OCI-LY1 (cell line): ENCODE data around the gene UTS2B.
A peak's percentile ranks its signal among the peaks of the same experiment; 100 is the strongest.

Source experiments
- H2AFZ ChIP-seq: fragments of 200-600 bp; sonication (generic), shearing (Covaris generic); 2 replicates; pipeline ENCODE4 v1.6.0; 2014; ENCODE audit warnings: antibody characterized with exemption, mild to moderate bottlenecking, low read length
- H3F3A ChIP-seq: fragments of 200-600 bp; sonication (generic), shearing (Covaris generic); 2 replicates; pipeline ENCODE4 v1.6.0; 2014; ENCODE audit warnings: mild to moderate bottlenecking, antibody characterized with exemption, low read length, moderate library complexity; ENCODE audit not compliant: insufficient read depth
- H3K27ac ChIP-seq: fragments of 200-600 bp; sonication (generic); 2 replicates; pipeline ENCODE4 v1.5.1; 2014; ENCODE audit warnings: low read length, mixed run types, mild to moderate bottlenecking, low read depth; ENCODE audit not compliant: poor library complexity, severe bottlenecking
- H3K27me3 ChIP-seq: fragments of 200-600 bp; sonication (generic); 2 replicates; pipeline ENCODE4 v1.6.0; 2014; ENCODE audit warnings: antibody characterized with exemption, mild to moderate bottlenecking, low read length, moderate library complexity; ENCODE audit not compliant: insufficient read depth
- H3K36me3 ChIP-seq: fragments of 200-600 bp; sonication (generic); 2 replicates; pipeline ENCODE4 v1.6.1; 2014; ENCODE audit warnings: mild to moderate bottlenecking, antibody characterized with exemption, low read length, moderate library complexity, mixed read lengths; ENCODE audit not compliant: insufficient read depth
- H3K4me1 ChIP-seq: fragments of 200-600 bp; sonication (generic); 2 replicates; pipeline ENCODE4 v1.5.1; 2014; ENCODE audit warnings: mild to moderate bottlenecking, low read length, moderate library complexity; ENCODE audit not compliant: insufficient read depth, severe bottlenecking
- H3K4me2 ChIP-seq: fragments of 200-600 bp; sonication (generic), shearing (Covaris generic); 2 replicates; pipeline ENCODE4 v1.6.1; 2014; ENCODE audit warnings: low read length
- H3K4me3 ChIP-seq: fragments of 200-600 bp; sonication (generic); 2 replicates; pipeline ENCODE4 v1.5.1; 2014; ENCODE audit warnings: low read length, low read depth, mild to moderate bottlenecking, mixed read lengths; ENCODE audit not compliant: poor library complexity, severe bottlenecking
- H3K79me2 ChIP-seq: fragments of 200-600 bp; shearing (Covaris generic); 2 replicates; pipeline ENCODE4 v1.6.1; 2016; ENCODE audit warnings: mixed run types, low read length, mixed read lengths; ENCODE audit not compliant: insufficient read depth
- H3K9ac ChIP-seq: fragments of 200-600 bp; sonication (generic), shearing (Covaris generic); 2 replicates; pipeline ENCODE4 v1.6.1; 2014; ENCODE audit warnings: mild to moderate bottlenecking, low read length, mixed read lengths
- H3K9me2 ChIP-seq: fragments of 200-600 bp; sonication (generic), shearing (Covaris generic); 2 replicates; pipeline ENCODE4 v1.6.1; 2014; ENCODE audit warnings: low read depth, mild to moderate bottlenecking, low read length, mixed read lengths
- H3K9me3 ChIP-seq: fragments of 200-600 bp; shearing (Covaris generic); 2 replicates; pipeline ENCODE4 v1.6.1; 2014; ENCODE audit warnings: low read length, mixed read lengths
- H4K20me1 ChIP-seq: fragments of 200-600 bp; sonication (generic), shearing (Covaris generic); 2 replicates; pipeline ENCODE4 v1.6.0; 2016; ENCODE audit warnings: mild to moderate bottlenecking, low read length; ENCODE audit not compliant: insufficient read depth
- EZH2 ChIP-seq: fragments of 200-600 bp; sonication (generic), shearing (Covaris generic); IDR thresholded peaks from 2 replicates; pipeline ENCODE4 v1.8.0; 2017; ENCODE audit warnings: borderline replicate concordance, mixed run types, mild to moderate bottlenecking, antibody characterized with exemption, low read length, moderate library complexity, mixed read lengths
- TF ChIP-seq, protein P1 (sequence below): fragments of 200-600 bp; sonication (generic), shearing (Covaris generic); IDR thresholded peaks from 2 replicates; pipeline ENCODE4 v1.5.1; 2017; ENCODE audit warnings: mild to moderate bottlenecking, antibody characterized with exemption, low read length, moderate library complexity, mixed read lengths

Gene UTS2B

DNA sequence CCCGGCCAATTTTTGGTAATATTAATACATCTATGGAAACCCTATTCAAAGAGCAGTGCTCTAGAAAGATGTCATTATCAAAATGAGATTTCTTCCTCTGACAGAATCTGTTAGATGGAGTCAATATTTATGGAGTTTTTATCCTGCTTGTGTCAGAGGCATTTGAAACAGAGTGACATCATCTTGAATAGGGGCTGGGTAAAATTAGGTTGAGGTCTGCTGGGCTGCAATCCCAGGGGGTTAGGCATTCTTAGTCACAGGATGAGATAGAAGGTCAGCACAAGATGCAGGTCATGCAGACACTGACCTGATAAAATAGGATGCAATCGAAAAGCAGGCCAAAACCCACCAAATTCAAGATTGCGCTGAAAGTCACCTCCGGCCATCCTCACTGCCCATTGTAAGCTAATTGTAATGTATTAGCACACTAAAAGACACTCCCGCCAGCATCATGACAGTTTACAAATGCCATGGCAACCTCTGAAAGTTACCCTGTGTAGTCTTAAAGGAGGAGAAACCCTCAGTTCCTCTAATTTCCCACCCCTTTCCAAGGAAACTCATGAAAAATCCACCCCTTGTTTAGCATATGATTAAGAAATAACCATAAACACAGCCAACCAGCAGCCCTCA lies 28.4 kb downstream of the UTS2B start:
- H3K27ac ChIP-seq = no peak overlapping the region
- H3K9ac ChIP-seq = no peak overlapping the region
- no peaks in the 10 kb centered on the region for H3K36me3 ChIP-seq
- no peak overlapping the region for H2AFZ ChIP-seq
- no peaks in the 10 kb centered on the region for H3K9me3 ChIP-seq
- no peak overlapping the region for H3K4me2 ChIP-seq
- no peaks in the 10 kb centered on the region for H3K9me2 ChIP-seq
- H3K79me2 ChIP-seq = no peaks in the 10 kb centered on the region
- TF ChIP-seq EZH2 = no peak
- H3K4me3 ChIP-seq = no peak overlapping the region
- peaks cover 10% of the 10 kb centered on the region for H3K4me1 ChIP-seq
- H3K27me3 ChIP-seq = no peaks in the 10 kb centered on the region
- no peaks in the 10 kb centered on the region for H3F3A ChIP-seq
- no peaks in the 10 kb centered on the region for H4K20me1 ChIP-seq

DNA sequence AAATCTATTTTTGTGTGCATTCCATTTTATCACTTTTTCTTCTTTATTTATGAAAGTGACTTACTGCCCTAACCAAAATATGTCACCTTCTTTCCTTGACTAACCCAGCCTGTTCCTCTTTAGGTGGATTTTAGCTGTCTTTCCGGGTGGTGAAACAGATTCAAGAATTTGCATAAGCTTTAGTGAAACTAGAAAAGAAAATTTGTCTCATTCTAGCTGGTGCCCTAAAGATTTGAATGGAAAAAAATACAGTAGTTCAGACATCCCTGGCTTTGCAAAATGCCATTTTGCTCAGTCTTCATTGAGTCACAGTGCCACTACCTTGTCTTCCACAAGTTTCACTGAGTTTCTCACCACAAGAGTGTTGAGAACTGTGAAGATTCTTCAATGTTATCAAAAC lies 29.3 kb downstream of the UTS2B start:
- H3K4me2 ChIP-seq = no peak overlapping the region

DNA sequence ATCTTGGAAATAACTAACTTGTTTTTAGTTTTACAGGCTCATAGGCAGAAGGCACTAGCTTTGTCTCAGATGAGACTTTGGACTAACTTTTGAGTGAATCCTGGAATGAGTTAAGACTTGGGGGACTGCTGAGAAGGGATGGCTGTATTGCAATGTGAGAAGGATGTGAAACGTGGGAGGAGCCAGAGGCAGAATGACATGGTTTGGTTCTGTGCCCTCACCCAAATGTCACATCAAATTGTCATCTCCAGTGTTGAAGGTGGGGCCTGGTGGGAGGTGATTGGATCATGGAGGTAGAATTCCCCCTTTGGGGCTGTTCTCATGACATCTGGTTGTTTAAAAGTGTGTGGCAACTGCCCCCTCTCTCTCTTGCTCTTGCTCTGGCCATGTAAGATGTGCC lies 29.9 kb downstream of the UTS2B start:
- H3K9me2 ChIP-seq = no peaks in the 10 kb centered on the region

More for the DNA sequence above, 29.3 kb downstream of the UTS2B start:
- TF ChIP-seq EZH2 = no peak
- TF ChIP-seq, protein P1, sequence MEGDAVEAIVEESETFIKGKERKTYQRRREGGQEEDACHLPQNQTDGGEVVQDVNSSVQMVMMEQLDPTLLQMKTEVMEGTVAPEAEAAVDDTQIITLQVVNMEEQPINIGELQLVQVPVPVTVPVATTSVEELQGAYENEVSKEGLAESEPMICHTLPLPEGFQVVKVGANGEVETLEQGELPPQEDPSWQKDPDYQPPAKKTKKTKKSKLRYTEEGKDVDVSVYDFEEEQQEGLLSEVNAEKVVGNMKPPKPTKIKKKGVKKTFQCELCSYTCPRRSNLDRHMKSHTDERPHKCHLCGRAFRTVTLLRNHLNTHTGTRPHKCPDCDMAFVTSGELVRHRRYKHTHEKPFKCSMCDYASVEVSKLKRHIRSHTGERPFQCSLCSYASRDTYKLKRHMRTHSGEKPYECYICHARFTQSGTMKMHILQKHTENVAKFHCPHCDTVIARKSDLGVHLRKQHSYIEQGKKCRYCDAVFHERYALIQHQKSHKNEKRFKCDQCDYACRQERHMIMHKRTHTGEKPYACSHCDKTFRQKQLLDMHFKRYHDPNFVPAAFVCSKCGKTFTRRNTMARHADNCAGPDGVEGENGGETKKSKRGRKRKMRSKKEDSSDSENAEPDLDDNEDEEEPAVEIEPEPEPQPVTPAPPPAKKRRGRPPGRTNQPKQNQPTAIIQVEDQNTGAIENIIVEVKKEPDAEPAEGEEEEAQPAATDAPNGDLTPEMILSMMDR = no peak
- no peak overlapping the region for H3K4me3 ChIP-seq
- H2AFZ ChIP-seq = peak overlapping the region; percentile 10; the same call in 1 of the 2 replicates
- no peaks in the 10 kb centered on the region for H3F3A ChIP-seq
- H4K20me1 ChIP-seq = no peaks in the 10 kb centered on the region
- no peaks in the 10 kb centered on the region for H3K27me3 ChIP-seq
- no peaks in the 10 kb centered on the region for H3K9me3 ChIP-seq
- H3K9me2 ChIP-seq = no peaks in the 10 kb centered on the region
- H3K36me3 ChIP-seq = no peaks in the 10 kb centered on the region
- H3K9ac ChIP-seq = no peak overlapping the region
- peaks cover 19% of the 10 kb centered on the region for H3K4me1 ChIP-seq
- peak overlapping the region; percentile 27 for H3K27ac ChIP-seq
- H3K79me2 ChIP-seq = no peaks in the 10 kb centered on the region

More for the DNA sequence above, 29.9 kb downstream of the UTS2B start:
- Histone ChIP-seq H3F3A (no peaks in the 10 kb centered on the region), H2AFZ (no peak overlapping the region), H3K79me2 (no peaks in the 10 kb centered on the region), H3K27ac (peak overlapping the region; percentile 27), H3K9ac (no peak overlapping the region), H3K9me3 (no peaks in the 10 kb centered on the region), H3K36me3 (no peaks in the 10 kb centered on the region), H3K4me2 (no peak overlapping the region), H4K20me1 (no peaks in the 10 kb centered on the region), H3K27me3 (no peaks in the 10 kb centered on the region), H3K4me1 (peaks cover 23% of the 10 kb centered on the region), H3K4me3 (no peak overlapping the region)
- no peak for TF ChIP-seq EZH2
- TF ChIP-seq, protein P1 = no peak
